Right lobe of liver (tissue), 6 donors: ENCODE measurements around the gene MAP4K2. TPM values are rescaled to one million over a fixed set of nuclear protein-coding genes. Genes with fewer than 3 reads are reported as not detected.

ENCODE experiments used
- ATAC-seq, 4 donors: fragments of 200-7000 bp; cut with Tn5 transposase; one replicate each; pipeline ENCODE4 v1.9.1; 2020; ENCODE audit warnings: mild to moderate bottlenecking in 4 of 4, moderate library complexity in 4 of 4
- DNase-seq, 3 donors: peaks; one replicate each; pipeline ENCODE4 v3.0.0-alpha.2; 2020
- H3K27ac ChIP-seq, 3 donors: fragments of 200-600 bp; one replicate each; pipeline ENCODE4 v1.8.0; 2022
- H3K27me3 ChIP-seq, 2 donors: fragments of 200-600 bp; one replicate each; pipeline ENCODE4 v1.8.0; 2022
- H3K36me3 ChIP-seq, 4 donors: fragments of 200-600 bp; sonication (generic) in 1 of 4; one replicate each; pipeline versions ENCODE4 v1.5.1 to v1.8.0; 2017 to 2022; ENCODE audit warnings: control low read depth in 1 of 4
- H3K4me1 ChIP-seq, 4 donors: fragments of 200-600 bp; sonication (generic) in 1 of 4; one replicate each; pipeline versions ENCODE4 v1.5.1 to v1.8.0; 2017 to 2022; ENCODE audit warnings: control low read depth in 1 of 4
- H3K4me3 ChIP-seq, 3 donors: fragments of 200-600 bp; one replicate each; pipeline ENCODE4 v1.8.0; 2022
- H3K9me3 ChIP-seq, 4 donors: fragments of 200-600 bp; sonication (generic) in 1 of 4; one replicate each; pipeline versions ENCODE4 v1.5.1 to v1.8.0; 2017 to 2022; ENCODE audit warnings: control low read depth in 1 of 4
- CTCF ChIP-seq, 4 donors: fragments of 200-600 bp in 3 of 4; fragments of 450-650 bp in 1 of 4; IDR thresholded peaks; one replicate each; pipeline versions ENCODE4 v1.5.1 to v1.8.0; 2016 to 2022; ENCODE audit warnings: antibody characterized with exemption in 4 of 4, mild to moderate bottlenecking in 2 of 4
- POLR2A ChIP-seq: fragments of 450-650 bp; IDR thresholded peaks from one replicate; pipeline ENCODE4 v1.6.1; 2017; ENCODE audit warnings: antibody characterized with exemption, mild to moderate bottlenecking
- WGBS: methylation state at CpG from one replicate; pipeline ENCODE4 v1.1.6; 2018; ENCODE audit warnings: low coverage, low lambda C conversion rate; ENCODE audit not compliant: insufficient coverage; ENCODE audit errors: missing lambda C conversion rate; 5-methylcytosine and 5-hydroxymethylcytosine counted together
- intact Hi-C, 2 donors: fragments of 100-400 bp; cut with DNase I; formaldehyde crosslinking; loops; one replicate each; pipeline versions ENCODE4 v1.11.2 to v1.14.1; 2022
- long read RNA-seq: library from polyadenylated mRNA; unstranded; transcript quantifications from one replicate; pipeline ENCODE4 v2.0.0, GENCODE V29; 2019
- total RNA-seq, 6 experiments: library from RNA; depleted of rRNA in 2 of 6; stranded (reverse); fragments of >200 nt in 2 of 6; fragmentation: NEBNext Ultra II Directional in 3 of 6; extraction: Animal tissue kit (Norgen Biotek cat#: 25700) in 3 of 6; gene quantifications; one replicate each; pipeline versions ENCODE4 v1.1.0 to v1.2.4, GENCODE V29; 2016 to 2023
- donor health status: DM: no; HTN: yes; CAD: no.
- donor health status: DM: no; HTN: no; CAD: no.
- donor health status: DM: no; HTN: no; CAD: no.
- donor health status: DM: no; HTN: yes; CAD: no.
- donor health status: DM: no; HTN: yes; CAD: no.

MAP4K2 gene
- 10 to 100 TPM in 1 of 6 experiments, 1 to 10 TPM in 5; 3.4 to 14.7 (median 4.8) TPM for total RNA-seq
- long read RNA-seq = 0 reads

GRCh38 chr11:64803158-64803845 is at the start of gene MAP4K2:
Gene MAP4K2, minus strand, starts transcription at chr11:64803214. Its CDS starts 65 bp downstream, at chr11:64803149.
- no peaks in the 10 kb centered on the region for H3K9me3 ChIP-seq
- ATAC-seq (peak; percentile 88 to 95 (median 90)), DNase-seq (peak; percentile 90 to 91 (median 91))
- peak within 1 kb of the TSS; percentile 52 to 66 (median 60) for H3K27ac ChIP-seq
- intact Hi-C loops = no loop called here
- TF ChIP-seq CTCF (IDR thresholded peaks at IDR 0.05) = peak in 3 of 4 donors; percentile 10 to 41 (median 27)
- TF ChIP-seq POLR2A = no peak
- H3K4me3 ChIP-seq = peak within 1 kb of the TSS; percentile 44 to 67 (median 55)
- 0% methylated on average over 13 of the region's 58 CpGs for WGBS
- peaks cover 0 to 15% (median under 1%) of the 10 kb centered on the region in 4 donors for H3K36me3 ChIP-seq
- H3K4me1 ChIP-seq = peaks cover 0 to 10% (median 4%) of the 10 kb centered on the region in 4 donors
- H3K27me3 ChIP-seq = no peaks in the 10 kb centered on the region

- Histone ChIP-seq H3K4me1 (peaks cover 2 to 28% (median 13%) of the 10 kb centered on the region in 4 donors), H3K36me3 (peaks cover 0 to 10% (median 0%) of the 10 kb centered on the region in 4 donors), H3K27ac (no peak overlapping the region), H3K9me3 (no peaks in the 10 kb centered on the region), H3K4me3 (no peak overlapping the region), H3K27me3 (no peaks in the 10 kb centered on the region)
- ATAC-seq = no peak
- intact Hi-C loops = loop anchor here in 1 of 2 donors (5.0 kb wide), 1 partner anchor 45 kb away; no protein-coding TSS in a partner anchor
- 87% methylated on average over 3 of the region's 8 CpGs for WGBS
- TF ChIP-seq POLR2A = no peak
- no peak for TF ChIP-seq CTCF (IDR thresholded peaks at IDR 0.05)
- DNase-seq = no peak
Observed at GRCh38 chr11:64851831-64852351, 48.9 kb upstream of the MAP4K2 start.

- no peak for DNase-seq
- intact Hi-C loops = loop anchor here in 1 of 2 donors (5.0 kb wide), 1 partner anchor 46 kb away; no protein-coding TSS in a partner anchor
- Histone ChIP-seq H3K36me3 (peaks cover 0 to 10% (median 0%) of the 10 kb centered on the region in 4 donors), H3K27ac (no peak overlapping the region), H3K27me3 (no peaks in the 10 kb centered on the region), H3K9me3 (no peaks in the 10 kb centered on the region), H3K4me1 (peaks cover 2 to 20% (median 11%) of the 10 kb centered on the region in 4 donors), H3K4me3 (no peak overlapping the region)
- no peak for TF ChIP-seq POLR2A
- TF ChIP-seq CTCF (IDR thresholded peaks at IDR 0.05) = no peak
- ATAC-seq = no peak
- 13% methylated on average over 1 of the region's 13 CpGs for WGBS
Observed at GRCh38 chr11:64850979-64851567, 48.1 kb upstream of the MAP4K2 start.

- Histone ChIP-seq H3K27ac (no peak overlapping the region), H3K27me3 (no peaks in the 10 kb centered on the region), H3K36me3 (peaks cover 0 to 8% (median 0%) of the 10 kb centered on the region in 4 donors), H3K4me1 (peaks cover 0 to 20% (median 10%) of the 10 kb centered on the region in 4 donors), H3K4me3 (no peak overlapping the region), H3K9me3 (no peaks in the 10 kb centered on the region)
- peak; percentile 2 to 28 (median 18) for ATAC-seq
- 63% methylated on average over 6 of the region's 19 CpGs for WGBS
- intact Hi-C loops = loop anchor here (5.0 to 10.0 kb wide), 2 partner anchors 48 to 65 kb away; no protein-coding TSS in a partner anchor
- DNase-seq = no peak
- no peak for TF ChIP-seq POLR2A
- TF ChIP-seq CTCF (IDR thresholded peaks at IDR 0.05) = peak in 1 of 4 donors; percentile 11
Observed at GRCh38 chr11:64849598-64850356, 46.8 kb upstream of the MAP4K2 start.
